GM21367 (cell line): ENCODE measurements around the gene SLC9A8.
"Not testable (repeated sequence)": the region's sequence is repeated elsewhere in the genome, so short reads cannot be mapped to it uniquely, and the experiment has no call there.

Experiments
- ATAC-seq: cut with Tn5 transposase; IDR thresholded peaks from one replicate; pipeline ENCODE4 v1.9.1; 2021; ENCODE audit not compliant: unreplicated experiment

SLC9A8 gene

DNA sequence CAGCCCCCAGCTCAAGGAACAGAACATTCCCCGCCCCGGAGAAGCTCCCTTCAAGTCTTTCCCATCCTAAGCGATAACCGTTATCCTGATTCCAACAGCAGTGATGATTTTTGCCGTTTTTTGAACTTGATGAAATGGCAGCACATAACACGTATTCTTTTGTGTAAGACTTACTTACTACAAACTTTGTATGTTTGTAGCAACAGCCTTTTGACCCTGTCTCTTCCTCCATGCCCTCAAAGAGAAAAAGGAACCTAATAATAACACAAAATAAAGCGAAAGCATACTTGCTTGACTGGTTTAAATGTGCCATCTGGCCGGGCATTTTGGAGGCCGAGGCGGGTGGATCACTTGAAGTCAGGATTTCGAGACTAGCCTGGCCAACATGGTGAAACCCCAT lies 26.4 kb upstream of the SLC9A8 start:
- no peak for ATAC-seq

DNA sequence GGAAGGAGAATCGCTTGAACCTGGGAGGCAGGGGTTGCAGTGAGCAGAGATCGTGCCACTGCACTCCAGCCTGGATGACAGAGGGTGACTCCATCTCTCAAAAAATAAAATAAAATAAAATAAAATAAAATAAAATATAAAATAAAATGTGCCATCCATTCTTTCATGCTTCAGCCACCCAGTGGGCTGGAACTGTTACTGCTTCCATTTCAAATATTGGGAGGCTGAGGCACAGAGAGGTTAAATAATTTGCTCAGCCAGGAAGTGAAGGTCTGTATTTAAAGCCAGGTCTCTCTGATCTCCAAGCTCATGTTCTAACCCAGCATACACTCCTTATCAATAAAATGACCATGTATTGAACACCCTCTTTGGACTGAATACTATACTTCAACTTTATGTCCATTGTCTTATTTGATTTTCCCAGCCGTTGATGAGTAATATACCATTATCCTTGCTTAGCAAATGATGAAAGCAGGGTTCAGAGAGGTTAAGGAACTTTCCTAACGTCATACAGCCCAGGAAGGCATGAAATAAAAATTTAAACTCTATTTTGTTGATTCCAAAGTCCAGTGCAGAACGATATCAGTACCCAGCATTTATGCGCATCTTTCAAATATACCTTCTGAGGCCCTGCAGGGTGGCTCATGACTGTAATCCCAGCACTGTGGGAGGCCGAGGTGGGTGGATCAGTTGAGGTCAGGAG lies 25.8 kb upstream of the SLC9A8 start:
- no peak for ATAC-seq

DNA sequence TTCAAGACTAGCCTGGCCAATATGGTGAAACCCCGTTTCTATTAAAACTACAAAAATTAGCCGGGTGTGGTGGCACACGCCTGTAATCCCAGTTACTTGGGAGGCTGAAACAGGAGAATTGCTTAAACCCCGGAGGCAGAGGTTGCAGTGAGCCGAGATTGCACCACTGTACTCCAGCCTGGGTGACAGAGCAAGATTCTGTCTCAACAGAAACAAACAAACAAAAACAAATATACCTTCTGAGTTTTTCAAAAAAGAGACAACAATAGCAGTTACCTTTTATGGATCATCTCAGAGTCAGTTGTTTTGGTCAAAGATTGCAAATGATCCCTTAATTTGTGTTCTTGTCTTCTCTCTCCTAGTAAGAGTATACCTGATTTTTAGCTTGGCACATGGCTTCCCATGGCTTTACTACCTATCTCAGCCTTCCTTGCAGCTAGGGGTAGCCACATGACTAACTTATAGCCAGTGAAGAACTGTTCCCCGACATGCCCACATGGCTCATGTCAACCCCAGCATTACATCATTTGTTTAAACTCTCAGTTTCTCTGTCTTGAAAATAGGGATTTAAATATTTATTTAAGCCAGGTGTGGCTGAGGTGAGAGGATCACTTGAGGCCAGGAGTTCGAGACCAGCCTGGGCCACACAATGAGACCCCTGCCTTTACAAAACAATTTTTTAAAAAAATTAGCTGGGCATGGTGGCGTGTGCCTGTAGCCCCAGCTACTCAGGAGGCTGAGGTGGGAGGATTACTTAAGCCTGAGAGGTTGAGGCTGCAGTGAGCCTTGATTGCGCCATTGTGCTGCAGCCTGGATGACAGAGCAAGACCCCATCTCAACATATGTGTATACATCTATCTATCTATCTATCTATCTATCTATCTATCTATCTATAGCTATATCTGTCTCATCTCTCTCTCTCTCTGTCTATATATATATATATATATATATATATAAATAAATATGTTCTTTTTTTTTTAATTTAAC lies 25.0 kb upstream of the SLC9A8 start:
- no peak for ATAC-seq

DNA sequence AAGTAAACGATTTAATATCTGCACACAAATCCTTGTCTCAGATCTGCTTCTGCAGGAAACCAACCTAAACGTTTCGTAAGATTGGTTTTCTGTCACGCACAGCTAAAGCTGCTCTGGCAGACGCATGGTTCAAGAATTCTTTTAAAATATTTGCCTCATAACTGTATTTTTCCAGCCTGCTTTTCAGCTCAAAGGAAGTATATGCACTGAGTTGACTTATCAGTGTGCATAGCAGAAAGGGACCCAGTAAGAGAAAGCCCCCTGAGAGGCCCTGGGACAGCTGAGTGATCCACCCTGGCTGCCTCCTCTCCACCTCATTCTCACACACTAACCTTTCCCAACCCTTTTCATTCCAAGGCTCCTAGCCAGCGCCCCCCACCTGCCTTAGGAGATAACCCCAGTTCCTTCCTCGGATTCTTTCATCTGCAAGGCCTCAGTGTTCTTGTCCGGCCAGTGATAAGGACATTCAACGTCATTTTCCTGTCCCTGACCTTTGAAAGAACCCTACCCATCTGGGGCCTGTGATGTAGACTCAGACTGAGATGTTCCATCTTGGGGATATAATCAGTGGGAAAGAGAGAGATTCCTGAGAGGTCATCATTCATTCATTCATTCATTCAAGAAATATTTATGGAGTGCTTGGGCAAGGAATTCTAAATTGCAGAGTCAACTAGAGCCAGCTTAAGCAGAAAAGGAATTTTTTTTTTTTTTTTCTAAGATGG lies 22.4 kb upstream of the SLC9A8 start:
- ATAC-seq, result no peak

DNA sequence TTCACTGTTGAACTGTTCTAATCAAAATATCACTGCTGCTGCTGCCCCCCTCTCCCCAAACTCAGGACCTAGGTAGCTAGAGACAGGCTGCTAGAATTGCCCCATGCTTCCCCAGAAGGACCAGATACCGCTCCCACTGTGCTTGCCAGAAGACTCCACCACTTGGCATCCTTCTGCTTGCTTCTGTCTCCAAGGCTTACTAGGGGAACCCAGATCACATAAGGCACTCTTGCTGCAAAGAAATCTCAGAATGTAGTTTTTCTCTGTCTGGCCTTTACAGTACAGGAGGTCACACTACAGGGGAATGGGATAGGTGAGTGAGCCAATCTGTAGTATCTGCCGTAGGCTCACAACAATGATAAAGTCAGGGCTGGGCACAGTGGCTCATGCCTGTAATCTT lies 21.5 kb upstream of the SLC9A8 start:
- no peak for ATAC-seq

DNA sequence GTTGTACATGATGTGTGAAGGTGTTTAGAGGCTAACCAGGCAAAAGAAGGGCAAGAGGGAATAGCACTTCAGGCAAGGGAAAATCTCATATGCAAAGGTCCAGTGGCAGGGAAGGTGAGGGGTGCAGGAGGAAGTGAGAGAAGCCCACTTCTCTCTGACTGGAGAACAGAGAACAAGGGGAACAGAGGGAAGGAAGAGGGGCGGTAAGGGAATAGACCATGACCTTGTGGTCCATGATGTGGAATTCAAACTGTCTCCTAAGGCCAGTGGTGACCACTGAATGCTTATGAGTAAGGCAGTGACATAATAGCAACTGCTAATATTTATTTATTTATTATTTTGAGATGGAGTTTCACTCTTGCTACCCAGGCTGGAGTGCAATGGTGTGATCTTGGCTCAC lies 20.6 kb upstream of the SLC9A8 start:
- no peak for ATAC-seq

DNA sequence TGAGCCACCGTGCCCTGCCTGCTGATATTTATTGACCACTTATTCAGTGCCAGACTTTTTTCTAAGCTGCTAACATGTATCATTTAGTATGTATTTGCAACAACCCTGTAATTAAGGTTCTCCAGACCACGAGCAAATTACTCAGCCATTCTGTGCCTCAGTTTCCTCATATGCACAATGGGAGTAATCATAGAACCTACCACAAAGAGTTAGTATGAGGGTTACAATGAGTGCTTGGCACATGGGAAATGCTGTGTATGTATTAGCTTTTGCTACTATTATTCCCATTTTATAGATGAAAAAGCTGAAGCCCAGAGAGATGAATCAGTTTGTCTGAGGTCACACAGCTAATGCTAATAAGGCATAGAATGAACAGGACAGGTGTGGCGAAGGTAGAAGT lies 20.0 kb upstream of the SLC9A8 start:
- no peak for ATAC-seq

DNA sequence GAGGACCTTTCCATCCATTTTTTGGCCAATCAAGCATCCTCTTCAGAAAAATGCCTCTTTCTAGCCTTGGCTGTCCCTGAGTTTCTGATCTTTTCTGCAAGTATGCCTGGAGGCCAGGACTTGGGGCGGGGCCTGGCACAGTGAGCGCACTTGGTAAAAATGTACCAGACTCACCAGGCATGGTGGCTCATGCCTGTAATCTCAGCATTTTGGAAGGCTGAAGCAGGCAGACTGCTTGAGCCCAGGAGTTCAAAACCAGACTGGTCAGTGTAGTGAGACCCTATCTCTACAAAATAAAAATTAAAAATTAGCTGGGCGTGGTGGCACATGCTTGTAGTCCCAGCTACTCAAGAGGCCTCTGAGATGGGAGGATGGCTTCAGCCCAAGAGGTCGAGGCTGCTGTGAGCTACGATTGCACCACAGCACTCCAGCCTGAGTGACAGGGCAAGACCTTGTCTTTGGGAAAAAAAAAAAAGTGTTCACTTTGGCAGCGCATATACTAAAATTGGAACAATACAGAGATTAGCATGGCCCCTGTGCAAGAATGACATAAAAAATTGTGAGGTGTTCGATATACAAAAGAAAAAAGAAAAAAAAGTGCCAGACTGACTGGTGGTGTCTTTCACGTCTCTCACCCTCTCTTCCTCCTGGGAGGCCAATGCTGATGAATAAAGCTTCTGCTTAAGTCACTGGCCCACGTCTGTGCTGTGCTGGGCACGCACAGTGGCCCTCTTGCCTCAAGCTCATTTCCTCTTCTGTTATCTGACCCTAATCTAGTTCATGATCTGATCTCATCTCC lies 18.1 kb upstream of the SLC9A8 start:
- no peak for ATAC-seq

DNA sequence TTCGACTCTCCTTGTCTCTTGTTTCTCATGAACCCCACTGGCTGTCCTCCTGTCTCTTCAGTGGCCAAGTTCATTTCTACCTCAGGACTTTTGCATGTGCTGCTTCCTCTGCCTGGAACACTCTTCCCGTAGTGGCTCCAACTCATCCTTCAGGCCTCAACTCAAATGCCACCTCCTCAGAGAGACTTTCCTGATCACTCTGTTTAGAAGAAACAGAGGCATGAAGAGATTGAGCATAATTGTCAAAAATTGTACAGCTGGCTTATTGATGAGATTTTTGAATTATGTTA lies 17.5 kb upstream of the SLC9A8 start:
- ATAC-seq, result no peak

DNA sequence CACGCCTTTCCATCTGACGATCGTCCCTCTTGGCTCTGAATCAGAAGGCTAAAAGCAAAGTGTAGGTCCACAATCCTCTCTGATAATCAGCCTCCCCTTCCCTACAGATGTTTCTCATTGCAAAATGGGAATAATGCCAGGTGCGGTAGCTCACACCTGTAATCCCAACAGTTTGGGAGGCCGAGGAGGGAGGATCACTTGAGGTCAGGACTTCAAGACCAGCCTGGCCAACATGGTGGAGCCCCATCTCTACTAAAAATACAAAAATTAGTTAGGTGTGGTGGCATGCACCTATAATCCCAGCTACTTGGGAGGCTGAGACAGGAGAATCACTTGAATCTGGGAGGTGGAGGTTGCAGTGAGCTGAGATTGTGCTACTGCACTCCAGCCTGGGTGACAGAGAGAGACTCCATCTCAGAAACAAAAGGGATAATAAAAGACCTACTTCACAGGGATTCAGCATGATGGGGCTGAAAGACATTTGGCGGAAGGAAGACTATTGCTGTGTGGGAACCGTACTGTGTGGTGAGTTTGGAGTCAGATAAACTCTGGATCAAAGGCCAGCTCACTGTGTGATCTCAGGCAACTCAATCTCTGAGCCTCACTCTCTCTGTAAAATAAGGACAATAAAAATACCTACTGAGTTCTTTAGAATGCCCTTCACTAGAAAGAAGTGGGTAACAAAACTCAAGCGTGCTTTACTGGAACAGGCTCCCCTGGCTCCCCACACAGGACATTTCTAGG lies 15.9 kb upstream of the SLC9A8 start:
- ATAC-seq, result no peak

DNA sequence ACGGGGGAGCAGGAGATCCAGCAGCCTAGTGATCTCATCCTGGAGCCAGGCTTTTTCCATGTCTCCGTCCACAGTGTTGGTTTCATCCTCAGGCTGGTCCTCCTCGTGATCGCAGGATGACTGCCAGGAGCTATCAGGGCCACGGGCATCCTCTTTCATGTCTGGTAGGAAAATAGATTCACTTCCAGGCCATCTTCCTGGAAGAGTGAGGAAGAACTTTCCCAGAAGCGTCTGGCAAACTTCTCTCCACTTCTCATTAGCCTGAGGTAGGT lies 15.3 kb upstream of the SLC9A8 start:
- ATAC-seq, result no peak

DNA sequence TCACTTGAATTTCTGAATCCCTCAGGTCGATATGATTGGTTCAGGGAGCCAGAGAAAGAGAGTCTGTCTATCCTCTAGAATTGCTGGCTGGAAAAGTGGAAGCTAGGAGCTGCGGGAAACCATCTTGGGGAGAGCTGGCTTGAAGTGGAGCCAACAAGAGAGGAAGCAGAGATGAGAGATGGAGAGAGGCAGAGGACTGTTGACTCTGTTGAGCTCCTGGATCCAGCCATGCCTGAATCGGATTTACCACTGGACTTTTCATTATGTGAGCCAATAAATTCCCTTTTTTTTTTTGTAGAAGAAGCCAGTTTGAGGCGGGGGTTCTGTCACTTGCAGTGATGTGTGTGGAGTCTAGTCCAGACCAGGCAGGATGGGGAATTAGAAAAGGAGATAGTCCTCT lies 13.9 kb upstream of the SLC9A8 start:
- no peak for ATAC-seq

DNA sequence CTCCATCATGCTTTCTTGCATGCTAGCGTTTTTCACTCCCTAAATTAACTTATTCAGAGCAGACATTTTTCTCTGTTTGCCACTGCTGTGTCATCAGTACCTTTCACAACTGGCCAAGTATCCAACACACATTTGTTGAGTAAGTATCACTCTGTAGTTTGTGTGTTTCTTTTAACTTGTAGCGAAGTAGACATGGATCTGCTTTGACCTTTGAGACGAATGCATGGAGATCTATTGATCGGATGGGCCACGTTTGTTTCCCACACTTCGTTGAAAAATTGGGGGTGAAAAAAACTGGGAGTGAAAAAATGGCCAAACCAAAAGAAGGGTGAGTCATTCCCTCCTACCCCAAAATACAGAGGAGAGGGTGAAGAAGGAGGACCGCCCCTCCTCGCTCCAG lies 12.9 kb upstream of the SLC9A8 start:
- ATAC-seq, result no peak

DNA sequence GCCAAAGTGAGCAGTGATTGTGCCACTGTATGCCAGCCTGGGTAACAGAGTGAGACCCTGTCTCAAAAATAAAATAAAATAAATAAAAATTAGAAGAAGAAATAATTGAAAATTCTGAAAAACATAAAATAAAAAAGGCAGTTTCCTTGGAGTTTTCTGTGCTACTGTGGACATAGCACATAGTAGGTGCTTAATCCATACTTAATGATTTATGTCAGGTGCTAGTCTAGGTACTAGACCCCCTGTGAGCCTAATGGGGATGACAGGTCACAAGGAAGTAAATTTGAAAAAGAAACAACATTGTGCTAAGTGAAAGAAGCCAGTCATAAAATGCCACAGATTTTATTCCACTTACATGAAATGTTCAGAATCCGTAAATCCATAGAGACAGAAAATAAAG lies 9.2 kb upstream of the SLC9A8 start:
- ATAC-seq, result no peak

DNA sequence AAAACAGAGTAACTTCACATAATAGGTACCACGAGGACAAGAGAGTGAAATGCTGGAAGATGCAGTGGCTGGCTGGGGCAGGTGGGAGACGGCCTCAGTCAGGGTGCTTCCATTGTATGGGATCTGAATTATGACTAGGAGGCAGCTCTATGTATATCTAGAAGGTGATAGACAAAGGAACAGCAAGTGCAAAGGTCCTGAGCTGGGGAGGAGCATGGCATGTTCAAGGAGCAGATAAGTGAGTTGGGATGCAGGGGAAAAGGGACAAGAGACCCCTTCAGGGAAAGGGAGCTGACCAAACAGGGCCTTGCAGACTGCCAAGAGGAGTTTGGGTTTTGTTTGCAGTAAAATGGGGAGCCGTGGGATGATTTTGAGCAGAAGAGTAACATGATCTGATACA lies 8.3 kb upstream of the SLC9A8 start:
- no peak for ATAC-seq

DNA sequence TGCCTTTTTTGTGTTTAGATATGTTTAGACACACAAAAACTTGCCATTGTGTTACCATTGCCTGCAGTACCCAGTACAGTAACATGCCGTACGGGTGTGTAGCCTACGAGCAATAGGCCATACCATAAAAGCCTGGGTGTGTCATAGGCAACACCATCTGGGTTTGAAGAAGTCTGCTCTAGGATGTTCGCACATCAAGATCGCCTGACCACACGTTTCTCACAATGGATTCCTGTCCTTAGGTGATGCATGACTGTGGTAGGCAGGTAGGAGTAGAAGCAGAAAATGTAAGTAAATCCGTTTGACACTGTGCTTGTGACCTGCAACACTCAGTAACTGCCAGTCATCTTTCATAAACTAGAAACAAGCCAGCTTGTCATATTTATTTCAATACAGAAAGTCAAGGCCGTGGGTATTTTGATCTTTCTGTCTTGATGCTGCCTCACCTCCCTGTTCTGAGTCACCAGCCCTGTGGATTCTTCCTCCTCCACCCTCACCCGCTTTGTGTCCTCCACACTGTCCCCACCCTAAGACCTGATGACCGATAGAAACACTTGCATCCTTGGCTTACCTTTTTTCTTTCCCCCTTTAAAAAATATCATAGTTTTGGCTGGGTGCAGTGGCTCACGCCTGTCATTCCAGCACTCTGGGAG lies 7.3 kb upstream of the SLC9A8 start:
- ATAC-seq, result not testable (repeated sequence)

DNA sequence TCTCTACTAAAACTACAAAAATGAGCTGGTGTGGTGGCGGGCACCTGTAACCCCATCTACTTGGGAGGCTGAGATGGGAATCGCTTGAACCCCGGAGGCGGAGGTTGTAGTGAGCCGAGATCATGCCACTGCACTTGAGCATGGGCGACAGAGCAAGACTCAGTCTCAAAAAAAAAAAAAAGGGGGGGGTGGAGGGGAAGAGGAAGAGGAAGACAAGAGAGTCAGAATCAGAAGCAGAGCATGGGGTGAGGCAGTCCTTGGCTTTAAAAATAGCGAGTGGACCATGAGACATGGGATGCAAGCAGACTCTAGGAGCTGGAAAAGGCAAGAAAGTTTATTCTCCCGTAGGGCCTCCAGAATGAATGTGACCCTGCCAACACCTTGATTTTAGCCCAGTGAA lies 3.9 kb upstream of the SLC9A8 start:
- no peak for ATAC-seq

DNA sequence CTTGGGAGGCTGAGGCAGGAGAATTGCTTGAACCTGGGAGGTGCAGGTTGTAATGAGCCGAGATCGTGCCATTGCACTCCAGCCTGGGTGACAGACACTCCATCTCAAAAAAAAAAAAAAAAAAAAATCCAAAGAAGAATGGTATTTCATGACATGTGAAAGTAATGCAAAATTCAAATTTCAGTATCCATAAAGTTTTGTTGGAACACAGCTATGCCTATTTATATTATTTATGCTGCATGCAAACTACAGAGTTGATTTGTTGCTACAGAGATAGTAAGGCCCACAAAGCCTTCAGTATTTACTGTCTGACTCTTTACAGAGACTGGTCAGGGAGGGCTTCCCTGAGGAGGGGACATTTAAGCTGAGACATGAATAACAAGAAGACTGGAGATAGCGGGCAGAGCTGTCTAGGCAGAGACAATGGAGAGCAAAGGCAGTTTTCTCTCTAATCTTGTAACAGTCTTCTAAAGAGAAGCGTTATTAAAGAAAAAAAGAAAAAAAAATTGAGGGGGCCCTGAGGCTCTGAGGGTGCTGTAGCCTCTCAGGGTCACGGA lies 2.7 kb upstream of the SLC9A8 start:
- no peak for ATAC-seq

DNA sequence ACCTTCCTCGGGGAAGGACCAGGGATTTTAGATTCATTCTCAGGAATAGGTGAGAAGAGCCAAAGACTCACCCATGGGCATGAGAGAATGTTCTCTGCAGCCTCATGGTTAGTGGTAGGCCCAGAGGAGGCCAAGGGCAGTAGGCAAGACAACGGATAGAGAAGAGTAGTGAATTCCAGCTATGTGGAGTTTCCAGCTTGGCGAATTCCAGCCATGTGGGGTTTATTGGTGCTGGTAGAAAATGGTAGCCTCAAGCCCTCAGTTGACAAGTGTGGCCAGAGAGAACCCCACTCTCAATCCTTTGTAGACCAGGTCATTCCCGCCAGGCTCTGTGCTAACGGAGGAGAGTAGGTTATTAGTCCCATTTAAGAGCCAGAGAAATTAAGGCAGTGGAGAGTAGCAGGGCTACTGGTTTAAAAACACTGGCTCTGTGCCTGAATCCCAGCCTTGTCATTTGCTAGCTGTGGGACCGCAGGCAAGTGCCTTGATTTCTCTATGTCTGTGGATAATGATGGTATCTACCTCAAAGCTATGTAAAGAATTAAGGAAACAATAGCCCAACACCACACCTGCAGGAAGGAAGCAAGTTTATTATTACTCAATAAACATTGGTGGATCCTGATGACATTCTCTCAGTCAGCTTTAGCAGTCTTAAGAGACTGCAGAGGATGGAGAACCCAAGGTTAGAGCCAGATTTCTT lies 2.0 kb upstream of the SLC9A8 start:
- ATAC-seq, result no peak
